GM21619 (cell line): Measurements from ENCODE around the gene FUT6.
A peak's percentile ranks its signal among the peaks of the same experiment; 100 is the strongest.

Experiments used
- ATAC-seq: cut with Tn5 transposase; IDR thresholded peaks from one replicate; pipeline ENCODE4 v1.9.1; 2021; ENCODE audit not compliant: unreplicated experiment

FUT6 gene

DNA sequence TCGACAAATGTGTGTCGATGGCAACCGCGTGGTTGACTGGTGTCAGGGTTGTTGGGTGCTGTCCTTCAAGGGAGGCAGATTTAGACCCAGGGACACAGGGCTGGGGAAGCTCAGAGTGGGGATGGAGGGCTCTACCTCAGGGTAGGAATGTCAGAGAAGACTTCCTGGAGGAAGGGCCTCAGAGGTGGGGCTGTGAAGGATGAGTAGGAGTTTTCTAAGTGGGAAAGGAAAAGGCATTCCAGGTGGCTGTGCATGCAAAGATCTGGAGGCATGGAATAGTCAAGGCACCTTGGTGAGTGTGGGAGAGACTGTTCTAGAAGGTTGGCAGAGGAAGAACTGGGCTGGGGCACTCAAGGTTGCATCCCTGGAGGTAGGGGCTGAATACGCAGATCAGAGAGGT lies 32.6 kb downstream of the FUT6 start:
- ATAC-seq: no peak

DNA sequence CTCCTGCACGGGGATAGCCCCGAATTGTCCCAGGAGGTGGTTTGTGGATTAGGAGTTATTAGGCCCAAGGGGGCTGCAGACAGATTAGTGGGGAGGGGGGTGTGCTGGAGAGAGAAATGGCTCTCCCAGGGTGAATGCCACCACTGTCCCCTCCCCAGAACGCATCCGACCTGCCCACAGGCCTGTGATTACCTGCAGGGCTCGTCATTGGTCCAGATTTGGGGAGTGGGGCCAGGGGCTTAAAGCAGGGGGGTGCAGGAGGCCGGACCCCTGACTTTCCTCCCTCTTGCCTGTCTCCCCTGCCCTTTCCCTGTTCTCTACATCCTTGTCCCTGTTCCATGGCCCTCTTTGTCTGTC lies 33.4 kb downstream of the FUT6 start:
- no peak for ATAC-seq

DNA sequence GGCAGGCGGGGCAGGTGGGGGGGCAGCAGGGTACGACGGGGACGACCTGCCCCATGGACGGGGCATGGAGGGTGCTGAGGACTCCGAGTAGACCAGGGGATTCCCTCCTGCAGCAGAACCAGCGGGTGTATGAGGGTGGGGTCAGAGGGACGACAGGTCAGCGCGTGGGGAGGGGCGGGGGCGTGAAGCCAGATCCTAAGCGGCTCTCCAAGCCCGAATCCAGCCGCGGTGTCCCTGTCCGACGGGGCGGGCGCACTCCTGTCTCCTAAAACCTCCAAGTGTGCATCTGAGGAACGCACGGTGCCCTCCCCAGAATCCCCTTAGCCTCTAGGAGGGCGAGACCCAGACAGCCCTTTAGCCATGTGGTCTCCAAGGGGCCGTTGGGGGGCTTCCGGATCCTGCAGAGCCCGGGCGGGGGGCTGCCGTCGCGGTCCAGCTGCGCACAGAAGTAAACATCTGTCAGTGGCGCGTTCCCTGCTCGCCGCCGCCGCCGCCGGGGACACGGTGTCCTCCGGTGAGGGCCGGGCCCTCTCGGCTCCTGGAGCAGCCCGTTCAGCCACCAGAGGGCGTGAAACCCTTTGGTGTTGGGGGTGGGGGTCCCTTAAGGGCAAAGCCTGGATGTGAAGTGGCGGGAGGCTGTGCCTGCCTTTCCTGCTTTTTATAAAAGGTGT lies 33.9 kb downstream of the FUT6 start:
- ATAC-seq: no peak

DNA sequence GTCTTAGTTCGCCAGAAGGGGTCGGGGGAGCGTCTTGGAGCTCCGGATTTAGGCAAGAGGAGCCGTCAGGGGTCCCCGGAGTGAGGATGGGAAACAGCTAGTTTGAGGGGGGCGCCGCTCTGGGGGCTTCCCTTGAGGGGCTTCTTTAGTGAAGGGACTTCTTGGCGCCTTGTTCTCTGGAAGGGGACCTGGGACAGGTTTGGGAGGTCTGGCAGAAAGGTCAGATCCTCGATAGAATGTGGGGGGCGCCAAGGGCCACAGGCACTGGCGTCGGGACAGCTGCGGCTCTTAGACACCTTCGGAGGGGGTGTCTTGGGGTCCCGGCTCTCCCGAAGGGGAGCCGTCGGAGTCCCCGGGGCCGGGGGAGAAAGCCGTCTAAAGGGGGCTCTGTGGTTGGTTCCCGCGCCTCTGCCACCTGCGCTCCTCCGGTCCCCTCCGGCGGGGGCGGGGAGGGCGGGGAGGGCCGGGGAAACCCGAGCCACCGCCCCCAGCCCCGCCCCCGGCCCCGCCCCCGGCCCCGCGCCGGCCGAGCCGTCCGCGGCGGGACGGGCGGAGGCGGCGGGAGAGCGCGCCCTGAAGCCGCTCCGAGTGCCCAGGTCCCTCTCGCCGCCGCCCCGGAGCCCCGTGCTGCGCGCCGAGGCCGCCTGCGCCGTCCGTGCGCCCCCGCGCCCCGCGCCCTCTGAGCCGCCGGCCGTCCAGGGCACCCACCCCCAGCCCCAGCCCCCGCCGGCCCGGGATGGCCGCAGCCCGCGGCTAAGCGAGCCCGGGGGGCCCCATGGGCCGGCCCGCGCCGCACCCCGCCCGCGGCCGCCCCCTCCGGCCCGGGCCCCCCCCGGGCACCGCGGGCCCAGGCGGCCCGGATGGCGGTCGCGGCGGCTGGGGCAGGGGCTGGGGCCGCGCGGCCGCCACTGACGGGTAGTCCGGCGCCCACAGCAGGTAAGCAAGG lies 34.7 kb downstream of the FUT6 start, which contains the start of gene NRTN:
TSS of gene NRTN (plus strand) at position 552 of the 946 bp plus-strand sequence. CDS start 19,099 bp downstream, outside the sequence.
- no peak for ATAC-seq

DNA sequence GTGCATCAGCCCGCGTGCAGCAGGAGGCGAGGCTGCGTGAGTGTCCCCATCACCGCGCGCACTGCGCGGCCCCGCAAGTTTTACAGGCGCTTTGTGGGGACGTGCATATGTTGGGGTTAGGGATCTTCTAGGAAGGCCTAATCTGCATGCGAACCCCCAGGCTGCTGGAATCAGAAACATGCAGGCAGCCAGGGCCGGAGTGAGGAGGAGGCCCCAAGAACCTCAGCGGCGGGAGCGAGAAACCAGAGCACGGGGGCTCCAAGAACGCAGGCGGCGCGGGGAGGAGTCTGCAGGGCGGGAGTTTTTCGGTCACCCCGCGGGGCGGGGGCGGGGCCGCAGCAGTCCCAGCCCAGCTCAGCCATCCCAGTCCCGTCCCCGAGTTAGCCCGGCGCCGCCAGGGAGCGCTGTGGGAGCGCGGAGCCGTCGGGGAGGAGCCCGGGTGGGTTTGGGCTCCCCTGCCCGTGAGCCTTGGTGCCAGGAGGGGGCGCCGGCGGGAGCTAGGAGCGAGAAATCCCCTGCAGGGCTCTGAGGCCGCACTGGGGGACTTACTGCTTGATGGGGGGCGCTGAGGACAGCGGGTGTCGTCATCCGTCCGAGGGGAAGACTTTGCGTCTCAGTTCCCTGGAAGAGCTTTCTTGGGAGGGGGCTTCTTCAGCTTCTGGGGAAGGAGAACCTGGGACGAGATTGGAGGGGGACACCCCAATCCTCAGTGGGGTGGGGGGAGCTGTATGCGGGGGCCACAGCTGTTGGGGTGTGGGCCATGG lies 35.6 kb downstream of the FUT6 start:
- peak; percentile 61 for ATAC-seq

DNA sequence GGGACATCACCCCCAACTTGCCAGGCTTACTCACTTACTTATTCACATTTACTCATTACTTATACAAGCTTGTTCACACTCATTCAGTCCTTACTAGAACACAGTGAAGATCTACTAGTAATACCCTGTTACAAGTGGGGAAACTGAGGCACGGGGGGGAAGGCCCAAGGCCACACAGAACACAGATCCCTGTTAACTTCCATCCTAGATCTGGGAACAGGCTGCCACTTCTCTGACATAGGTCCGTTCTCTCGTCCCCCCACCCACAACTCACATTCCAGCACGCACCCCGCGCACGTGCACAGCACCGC lies 36.1 kb downstream of the FUT6 start:
- no peak for ATAC-seq

DNA sequence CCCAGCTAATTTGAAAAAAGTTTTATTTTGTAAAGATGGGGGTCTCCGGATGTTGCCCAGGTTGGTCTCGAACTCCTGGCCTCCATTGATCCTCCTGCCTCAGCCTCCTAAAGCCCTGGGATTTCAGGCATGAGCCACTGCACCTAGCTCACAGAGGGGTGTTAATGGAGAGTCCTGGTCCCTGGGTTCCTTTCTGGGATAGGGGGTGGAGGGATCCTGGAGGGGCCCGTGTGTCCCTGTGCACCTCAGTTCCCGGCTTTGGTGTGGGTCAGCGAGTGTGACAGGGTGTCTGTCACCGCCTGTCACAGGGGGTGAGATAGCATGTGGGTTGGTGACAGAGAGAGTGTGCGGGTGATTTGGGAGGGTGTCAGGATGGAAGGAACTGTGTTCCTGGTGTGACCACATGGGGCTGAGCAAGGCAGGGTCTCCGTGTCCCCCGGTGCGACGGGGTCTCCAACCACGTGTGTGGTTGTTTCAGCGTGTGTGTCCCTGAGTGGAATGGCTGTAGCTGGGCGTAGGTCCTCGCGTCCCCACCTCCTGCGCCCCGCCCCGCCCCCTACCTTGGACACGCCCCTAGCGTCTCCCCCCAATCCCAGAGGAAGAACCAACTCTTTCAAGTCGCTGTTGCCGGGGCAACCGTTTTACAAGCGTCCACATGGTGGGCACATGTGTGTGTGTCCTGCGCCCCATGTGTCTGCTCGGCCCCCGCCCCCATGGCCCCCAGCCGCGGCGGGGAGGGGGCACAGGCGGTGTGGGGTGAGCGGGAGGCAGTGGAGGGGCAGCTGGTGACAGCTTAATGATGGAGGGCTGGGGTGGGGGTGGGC lies 37.5 kb downstream of the FUT6 start:
- ATAC-seq: no peak

DNA sequence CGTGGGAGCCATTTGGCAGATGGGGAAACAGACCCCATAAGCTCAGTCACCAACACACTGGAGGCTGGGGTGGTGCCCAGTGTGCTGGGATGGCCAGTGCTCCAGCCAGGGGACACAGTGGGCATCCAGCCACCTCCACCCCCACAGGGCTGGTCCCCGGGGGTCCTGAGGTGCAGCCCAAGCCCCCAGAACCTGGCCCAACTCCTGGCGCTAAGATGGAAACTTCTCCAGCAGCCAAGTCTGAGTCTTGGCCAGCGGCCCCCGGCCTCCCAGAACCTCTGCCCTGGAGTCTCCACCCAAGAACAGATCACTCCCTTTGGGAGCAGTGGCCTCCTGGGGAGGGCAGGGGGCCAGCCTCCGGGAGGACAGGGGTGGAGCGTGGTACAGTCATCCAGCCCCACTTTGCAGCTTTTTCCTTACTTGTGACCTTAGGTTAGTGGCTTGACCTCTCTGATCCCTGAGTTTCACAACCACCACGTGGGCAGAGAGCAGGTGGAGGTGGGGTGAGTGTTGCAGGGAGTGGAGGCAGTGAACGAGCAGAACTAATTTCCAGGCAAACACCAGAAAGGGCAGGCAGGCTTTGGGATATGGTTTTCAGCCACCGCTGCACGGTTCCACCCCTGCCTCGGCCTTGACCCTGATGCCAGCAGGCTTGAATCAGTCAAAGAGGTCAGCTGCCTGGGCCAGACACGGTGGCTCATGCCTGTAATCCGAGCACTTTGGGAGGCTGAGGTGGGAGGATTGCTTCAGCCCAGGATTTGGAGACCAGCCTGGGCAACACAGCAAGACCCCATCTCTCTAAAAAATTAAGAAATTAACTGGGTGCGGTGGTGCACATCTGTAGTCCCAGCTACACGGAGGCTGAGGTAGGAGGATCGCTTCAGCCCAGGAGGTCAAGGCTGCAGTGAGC lies 38.9 kb downstream of the FUT6 start:
- ATAC-seq: no peak

DNA sequence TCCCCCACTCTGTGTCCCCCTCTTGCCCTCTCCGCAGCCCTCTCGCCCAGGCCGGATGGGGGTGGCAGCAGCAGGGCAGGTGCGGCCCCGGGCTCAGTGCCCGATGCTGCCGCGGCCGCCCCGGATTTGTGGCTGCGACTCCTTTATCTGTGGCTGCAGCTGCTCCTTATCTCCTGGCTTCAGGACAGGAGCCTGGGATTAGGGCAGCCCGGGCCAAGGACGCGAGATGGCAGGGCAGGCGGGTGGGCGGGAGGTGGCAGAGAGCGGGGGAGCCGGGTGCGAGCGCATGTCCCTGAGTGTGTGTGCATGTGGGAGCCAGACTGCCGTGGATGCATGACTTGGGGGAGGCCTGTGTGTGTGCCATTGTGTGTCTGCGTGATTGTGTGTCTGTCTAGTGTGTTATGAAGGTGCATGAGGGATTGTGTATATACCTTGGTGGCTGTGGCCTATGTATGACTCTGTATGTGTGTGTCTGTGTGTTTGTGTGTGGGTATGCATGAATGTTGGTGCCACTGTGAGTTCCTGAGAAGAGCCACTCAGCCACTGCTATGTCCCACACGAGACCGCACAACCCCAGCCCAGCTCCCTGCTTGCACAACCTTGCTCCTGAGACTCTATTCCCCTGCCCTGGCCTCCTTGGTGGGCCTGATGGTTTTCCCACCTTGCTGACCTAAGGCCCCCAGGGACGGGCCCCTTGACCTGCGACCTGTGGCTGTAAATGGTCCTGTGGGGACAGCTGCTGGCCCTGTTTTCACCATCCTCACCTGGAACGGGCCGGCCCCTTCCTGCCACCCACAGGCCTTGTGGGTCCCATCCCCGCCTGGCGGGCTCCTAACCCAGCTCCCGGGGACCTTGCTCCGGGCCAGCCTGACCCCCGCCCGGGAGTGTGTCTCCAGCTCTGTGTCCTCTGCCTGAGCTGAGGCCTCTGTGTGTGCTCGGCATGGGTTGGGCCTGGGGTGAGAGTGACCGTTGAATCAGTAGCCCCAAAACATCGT lies 40.0 kb downstream of the FUT6 start:
- no peak for ATAC-seq

DNA sequence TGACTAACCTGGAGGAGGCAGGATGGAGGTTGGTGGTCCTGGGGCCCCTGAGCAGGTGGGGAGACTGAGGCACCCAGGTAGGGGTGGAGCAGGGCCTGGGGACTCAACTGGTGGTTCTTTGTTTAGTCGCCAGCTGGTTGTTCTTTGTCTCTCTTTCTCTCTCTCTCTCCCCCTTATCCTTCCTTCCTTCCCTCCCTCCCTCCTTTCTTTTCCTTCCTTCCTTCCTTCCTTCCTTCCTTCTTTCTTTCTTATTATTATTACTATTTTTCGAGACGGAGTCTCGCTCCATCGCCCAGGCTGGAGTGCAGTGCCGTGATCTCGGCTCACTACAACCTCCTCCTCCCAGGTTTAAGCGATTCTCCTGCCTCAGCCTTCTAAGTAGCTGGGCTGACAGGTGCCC lies 41.3 kb downstream of the FUT6 start:
- ATAC-seq: no peak

DNA sequence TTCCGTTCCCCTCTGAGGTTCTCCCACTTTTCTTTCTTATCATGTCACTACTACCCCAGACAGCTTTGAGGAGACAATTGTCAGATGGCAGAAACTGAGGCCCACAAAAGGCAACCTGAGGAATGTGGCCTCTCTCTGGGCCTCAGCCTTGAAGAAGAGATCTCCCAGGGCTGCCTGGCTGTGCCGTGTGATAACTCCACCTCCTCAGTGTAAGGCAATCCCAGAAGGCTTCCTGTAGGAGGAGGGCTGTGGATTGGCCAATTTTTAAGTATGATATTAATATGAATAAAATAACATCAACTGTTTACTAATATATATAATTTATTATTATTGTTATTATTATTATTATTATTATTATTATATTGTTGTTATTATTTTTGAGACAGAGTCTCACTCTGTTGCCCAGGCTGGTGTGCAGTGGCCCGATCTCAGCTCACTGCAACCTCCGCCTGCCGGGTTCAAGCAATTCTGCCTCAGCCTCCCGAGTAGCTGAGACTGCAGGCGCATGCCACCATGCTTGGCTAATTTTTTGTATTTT lies 44.1 kb downstream of the FUT6 start:
- ATAC-seq: no peak

DNA sequence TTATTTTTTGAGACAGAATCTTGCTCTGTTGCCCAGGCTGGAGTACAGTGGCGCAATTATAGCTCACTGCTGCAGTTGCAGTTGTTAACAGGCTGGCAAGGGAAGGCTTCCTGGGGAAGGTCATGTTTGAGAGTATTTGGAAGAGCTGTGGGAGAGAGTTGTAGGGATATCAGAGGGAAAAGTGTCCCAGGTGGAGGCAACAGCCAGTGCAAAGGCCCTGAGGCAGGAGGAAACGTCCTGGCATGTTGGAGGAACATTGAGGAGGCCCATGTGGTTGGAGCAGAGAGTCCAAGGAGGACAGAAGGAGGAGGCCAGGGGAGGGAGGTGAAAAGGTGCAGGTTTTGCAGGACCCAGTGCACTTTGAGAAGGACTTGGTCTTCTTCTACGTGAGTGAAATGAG lies 46.3 kb downstream of the FUT6 start:
- no peak for ATAC-seq

DNA sequence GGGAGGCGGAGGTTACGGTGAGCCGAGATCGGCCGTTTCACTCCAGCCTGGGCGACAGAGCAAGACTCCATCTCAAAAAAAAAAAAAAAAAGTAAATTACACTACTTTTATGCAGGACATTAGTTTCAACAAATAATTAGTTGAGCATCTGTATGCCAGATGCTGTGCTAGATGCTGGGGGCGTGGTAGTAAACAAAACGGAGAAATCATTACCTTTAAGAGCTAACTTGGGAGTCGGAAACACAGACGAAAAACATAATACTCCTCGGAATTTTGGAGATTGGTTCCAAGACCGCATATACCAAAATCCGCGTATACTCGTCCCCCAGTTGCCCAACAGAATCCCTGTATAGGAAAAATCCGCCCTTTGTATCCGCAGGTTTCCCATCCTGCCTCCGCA lies 47.3 kb downstream of the FUT6 start:
- no peak for ATAC-seq

DNA sequence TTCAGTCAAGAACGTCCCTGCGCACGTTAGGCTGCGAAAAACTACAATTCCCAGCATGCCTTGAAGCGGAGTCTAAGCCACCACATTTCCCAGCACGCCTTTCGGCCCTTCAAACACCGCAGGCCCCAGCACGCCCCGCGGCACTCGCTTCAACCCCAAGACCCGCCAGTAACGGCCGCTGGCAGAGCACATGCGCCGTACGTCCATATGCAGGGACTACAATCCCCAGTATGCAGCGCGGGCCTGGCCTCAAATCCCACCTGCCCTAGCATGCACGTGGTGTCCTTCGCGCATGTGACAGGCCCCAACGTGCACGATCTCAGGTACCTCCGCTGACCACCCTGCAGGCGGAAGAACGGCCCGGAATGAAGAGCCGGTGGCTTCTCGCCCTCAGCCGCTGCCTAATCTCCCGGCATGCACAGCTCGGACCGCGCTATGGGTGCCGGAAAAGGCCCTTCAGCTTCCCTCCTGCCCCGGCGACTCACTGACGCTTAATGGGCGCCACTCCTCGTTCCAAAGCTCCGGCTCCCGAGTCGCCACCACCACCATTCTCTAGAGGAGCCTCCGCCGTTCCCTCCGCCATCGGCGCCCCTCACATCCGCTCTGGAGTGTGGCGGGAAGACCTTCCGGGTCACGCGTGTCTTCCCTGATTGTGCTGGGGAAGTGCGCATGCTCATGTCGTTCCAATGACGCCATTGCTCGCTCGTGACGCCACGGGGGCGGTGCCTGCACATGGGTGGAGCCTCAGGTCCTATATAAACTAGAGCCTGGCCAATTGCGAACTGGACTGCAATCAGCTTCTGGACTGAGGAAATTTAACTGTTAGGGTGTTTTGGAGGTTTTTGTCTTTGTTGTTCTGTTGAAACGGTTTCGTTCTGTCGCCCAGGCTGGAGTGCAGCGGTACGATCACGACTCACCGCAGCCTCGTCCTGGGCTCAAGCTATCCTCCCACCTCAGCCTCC lies 48.7 kb downstream of the FUT6 start, which contains the start of gene DUS3L:
TSS of gene DUS3L (minus strand) at position 605 of the 962 bp plus-strand sequence. CDS start at position 583, 22 bp downstream.
- peak; percentile 84 for ATAC-seq

DNA sequence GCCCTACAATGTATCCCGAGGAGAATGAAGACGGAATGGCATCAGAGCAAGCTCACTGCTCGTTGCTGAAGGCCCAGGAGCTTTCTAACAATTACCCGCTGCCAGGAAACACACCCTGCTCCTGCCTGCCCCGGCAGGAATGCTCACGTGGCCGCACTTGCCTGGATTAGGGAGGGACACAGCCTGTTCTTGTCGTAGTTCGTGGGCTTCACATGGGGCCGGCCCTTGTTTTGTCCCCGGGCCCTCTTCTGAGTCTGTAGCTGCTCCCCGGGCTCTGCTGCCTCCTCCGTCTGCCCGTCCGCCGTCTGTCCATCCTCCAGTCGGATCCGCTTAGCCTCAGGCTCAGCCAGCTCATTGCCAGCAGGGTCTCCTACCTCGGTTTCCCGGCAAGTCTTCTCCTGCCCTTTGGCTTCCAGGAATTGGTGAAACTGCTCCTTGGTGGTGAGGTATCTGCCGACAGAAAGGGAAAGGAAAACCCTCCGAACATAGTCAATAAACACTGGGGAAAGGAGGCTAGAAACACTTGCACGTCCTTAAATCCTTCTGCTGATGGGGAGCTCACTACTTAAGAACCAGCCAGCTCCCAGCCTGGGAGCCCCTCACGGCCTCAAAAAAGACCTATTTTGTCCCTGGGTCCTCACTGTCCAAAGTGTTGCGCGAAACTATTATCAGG lies 49.5 kb downstream of the FUT6 start:
- no peak for ATAC-seq

DNA sequence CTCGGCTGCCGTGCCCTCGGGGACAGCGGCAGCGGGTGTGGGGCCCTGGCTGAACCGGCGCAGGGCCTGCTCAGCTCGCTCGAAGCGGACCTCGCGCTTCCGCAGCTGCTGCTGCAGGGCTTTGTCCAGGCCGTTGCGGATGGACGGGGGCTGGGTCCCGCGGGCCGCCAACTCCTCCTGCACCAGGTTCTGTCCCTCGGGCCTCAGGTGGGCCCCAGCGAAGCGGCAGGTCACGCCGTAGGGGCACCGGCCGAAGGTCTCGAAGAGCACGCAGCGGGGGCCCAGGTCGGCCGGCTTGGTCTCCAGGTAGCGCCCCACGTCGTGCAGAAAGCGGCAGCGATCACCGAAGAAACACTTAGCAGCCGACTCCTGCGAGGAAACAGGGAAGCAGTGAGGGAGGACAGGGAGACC lies 50.1 kb downstream of the FUT6 start:
- ATAC-seq: no peak

DNA sequence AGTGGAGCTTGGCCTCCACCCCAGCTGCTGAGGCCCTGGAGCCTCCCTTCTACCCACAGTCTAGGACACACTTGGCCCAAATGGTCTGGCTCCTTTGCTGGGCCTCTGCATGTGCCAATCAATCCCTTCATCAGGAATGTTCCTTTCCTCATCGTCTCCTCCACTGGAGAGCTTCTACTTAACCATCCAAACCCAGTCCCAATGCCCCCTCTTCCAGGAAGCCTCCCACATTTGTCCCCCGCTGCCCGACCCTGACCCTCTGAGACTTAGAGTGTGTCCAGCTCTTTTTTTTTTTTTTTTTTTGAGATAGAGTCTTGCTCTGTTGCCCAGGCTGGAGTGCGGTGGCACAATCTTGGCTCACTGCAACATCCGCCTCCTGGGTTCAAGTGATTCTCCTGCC lies 51.1 kb downstream of the FUT6 start:
- no peak for ATAC-seq
